Lower lobe of right lung (tissue), 2 donors: ENCODE data around the gene SLC24A1. TPM values are rescaled to one million over a fixed set of nuclear protein-coding genes. Genes with fewer than 3 reads are reported as not detected.

ENCODE experiments used
- ATAC-seq, 2 donors: fragments of 200-7000 bp; cut with Tn5 transposase; one replicate each; pipeline ENCODE4 v1.9.1; 2020 to 2022; ENCODE audit warnings: mild to moderate bottlenecking in 2 of 2, moderate library complexity in 2 of 2
- DNase-seq: peaks from one replicate; pipeline ENCODE4 v3.0.0-alpha.2; 2020
- H3K27ac ChIP-seq: fragments of 200-600 bp; one replicate; pipeline ENCODE4 v1.8.0; 2022
- H3K27me3 ChIP-seq: fragments of 200-600 bp; one replicate; pipeline ENCODE4 v1.8.0; 2022; ENCODE audit warnings: low read depth
- H3K36me3 ChIP-seq: fragments of 200-600 bp; one replicate; pipeline ENCODE4 v1.8.0; 2022; ENCODE audit warnings: mild to moderate bottlenecking
- H3K4me1 ChIP-seq: fragments of 200-600 bp; one replicate; pipeline ENCODE4 v1.8.0; 2022
- H3K4me3 ChIP-seq: fragments of 200-600 bp; one replicate; pipeline ENCODE4 v1.8.0; 2022; ENCODE audit warnings: mild to moderate bottlenecking
- H3K9me3 ChIP-seq: fragments of 200-600 bp; one replicate; pipeline ENCODE4 v1.8.0; 2022
- intact Hi-C: fragments of 100-400 bp; cut with DNase I; formaldehyde crosslinking; loops from one replicate; pipeline ENCODE4 v1.11.0; 2022
- total RNA-seq: library from RNA; stranded (reverse); fragmentation: NEBNext Ultra II Directional; extraction: Animal tissue kit (Norgen Biotek cat#: 25700); gene quantifications from one replicate; pipeline ENCODE4 v1.2.1, GENCODE V29; 2021
- TF ChIP-seq, protein P1 (sequence below): fragments of 200-600 bp; IDR thresholded peaks from one replicate; pipeline ENCODE4 v1.8.0; 2022; ENCODE audit warnings: antibody characterized with exemption, mild to moderate bottlenecking
- donor health status: DM: no; HTN: yes; CAD: no; lungs with severe emphysema.

SLC24A1 gene
- total RNA-seq, 1 donor from 2014 or later, result 11.4 TPM

DNA sequence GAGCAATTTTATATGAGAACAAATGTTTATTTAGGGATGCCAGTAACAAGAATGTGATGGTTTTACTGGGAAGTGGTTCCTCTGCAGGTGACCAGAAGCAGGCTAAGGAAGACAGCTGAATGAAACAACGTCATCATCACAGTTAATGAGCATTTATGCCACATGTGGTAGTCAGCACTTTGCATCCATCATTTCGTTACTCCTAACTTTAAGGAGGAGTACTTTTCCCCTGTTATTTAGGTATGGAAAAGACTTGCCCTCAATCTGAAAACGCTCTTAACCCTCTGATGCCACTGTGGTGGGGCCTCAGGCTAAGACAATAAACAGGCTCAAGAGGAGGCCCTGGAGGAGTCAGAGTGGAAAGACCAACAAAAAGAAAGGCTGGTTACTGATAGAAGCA lies 42.0 kb upstream of the SLC24A1 start:
- H3K4me3 ChIP-seq, result no peak overlapping the region
- H3K27ac ChIP-seq, result no peak overlapping the region
- DNase-seq (no peak), ATAC-seq (no peak)
- H3K27me3 ChIP-seq, result no peaks in the 10 kb centered on the region
- H3K4me1 ChIP-seq, result peaks cover 6% of the 10 kb centered on the region
- intact Hi-C loops, result no loop called here
- TF ChIP-seq, protein P1, sequence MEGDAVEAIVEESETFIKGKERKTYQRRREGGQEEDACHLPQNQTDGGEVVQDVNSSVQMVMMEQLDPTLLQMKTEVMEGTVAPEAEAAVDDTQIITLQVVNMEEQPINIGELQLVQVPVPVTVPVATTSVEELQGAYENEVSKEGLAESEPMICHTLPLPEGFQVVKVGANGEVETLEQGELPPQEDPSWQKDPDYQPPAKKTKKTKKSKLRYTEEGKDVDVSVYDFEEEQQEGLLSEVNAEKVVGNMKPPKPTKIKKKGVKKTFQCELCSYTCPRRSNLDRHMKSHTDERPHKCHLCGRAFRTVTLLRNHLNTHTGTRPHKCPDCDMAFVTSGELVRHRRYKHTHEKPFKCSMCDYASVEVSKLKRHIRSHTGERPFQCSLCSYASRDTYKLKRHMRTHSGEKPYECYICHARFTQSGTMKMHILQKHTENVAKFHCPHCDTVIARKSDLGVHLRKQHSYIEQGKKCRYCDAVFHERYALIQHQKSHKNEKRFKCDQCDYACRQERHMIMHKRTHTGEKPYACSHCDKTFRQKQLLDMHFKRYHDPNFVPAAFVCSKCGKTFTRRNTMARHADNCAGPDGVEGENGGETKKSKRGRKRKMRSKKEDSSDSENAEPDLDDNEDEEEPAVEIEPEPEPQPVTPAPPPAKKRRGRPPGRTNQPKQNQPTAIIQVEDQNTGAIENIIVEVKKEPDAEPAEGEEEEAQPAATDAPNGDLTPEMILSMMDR, result no peak
- peaks cover 90% of the 10 kb centered on the region for H3K36me3 ChIP-seq
- H3K9me3 ChIP-seq, result no peaks in the 10 kb centered on the region

DNA sequence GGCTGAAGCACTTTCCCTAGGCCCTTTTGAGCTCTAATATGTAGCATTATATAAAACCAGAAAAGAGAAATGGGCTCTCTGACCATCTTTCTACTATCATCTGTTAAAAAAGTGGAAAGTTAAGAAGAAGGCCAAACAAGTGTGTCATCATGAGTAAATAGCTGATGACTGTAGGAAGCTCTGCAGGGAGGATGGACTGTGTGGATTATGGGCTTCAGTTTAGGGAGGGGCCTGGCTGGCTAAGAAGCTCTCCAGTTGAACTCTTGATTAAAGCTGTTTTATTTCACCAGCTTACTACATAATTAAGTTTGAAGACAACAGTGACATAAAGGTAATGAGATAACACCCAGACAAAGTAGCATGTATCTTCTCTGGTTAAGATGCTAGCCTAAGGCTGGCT lies 41.5 kb upstream of the SLC24A1 start:
- intact Hi-C loops, result no loop called here
- DNase-seq (no peak), ATAC-seq (no peak)
- no peak overlapping the region for H3K4me3 ChIP-seq
- H3K27ac ChIP-seq, result no peak overlapping the region
- H3K9me3 ChIP-seq, result no peaks in the 10 kb centered on the region
- TF ChIP-seq, protein P1, result no peak
- peaks cover 6% of the 10 kb centered on the region for H3K4me1 ChIP-seq
- H3K27me3 ChIP-seq, result no peaks in the 10 kb centered on the region
- H3K36me3 ChIP-seq, result peaks cover 93% of the 10 kb centered on the region

DNA sequence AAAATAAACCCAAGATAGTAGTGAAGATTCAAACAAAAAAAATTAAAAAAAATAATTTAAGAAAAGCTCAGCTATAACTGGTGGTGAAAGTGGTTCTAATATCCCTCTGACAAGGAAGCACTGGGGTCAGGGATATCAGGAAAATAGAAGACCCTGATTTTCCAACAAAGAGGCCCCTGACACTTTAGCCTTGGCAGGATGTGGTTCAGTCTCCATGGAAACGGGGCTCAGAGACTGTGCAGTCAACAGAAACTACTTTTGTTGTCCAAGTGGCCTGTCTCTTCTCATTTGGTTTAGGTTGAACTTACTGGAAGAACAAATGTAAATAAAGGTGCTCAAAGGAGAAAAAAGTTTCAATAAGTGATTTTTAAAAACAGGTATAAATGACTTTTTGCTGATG lies 38.0 kb upstream of the SLC24A1 start:
- Histone ChIP-seq H3K27me3 (no peaks in the 10 kb centered on the region), H3K27ac (no peak overlapping the region), H3K9me3 (no peaks in the 10 kb centered on the region), H3K36me3 (peaks cover 99% of the 10 kb centered on the region), H3K4me3 (no peak overlapping the region), H3K4me1 (peaks cover 6% of the 10 kb centered on the region)
- TF ChIP-seq, protein P1, result no peak
- ATAC-seq (no peak), DNase-seq (no peak)
- intact Hi-C loops, result no loop called here

DNA sequence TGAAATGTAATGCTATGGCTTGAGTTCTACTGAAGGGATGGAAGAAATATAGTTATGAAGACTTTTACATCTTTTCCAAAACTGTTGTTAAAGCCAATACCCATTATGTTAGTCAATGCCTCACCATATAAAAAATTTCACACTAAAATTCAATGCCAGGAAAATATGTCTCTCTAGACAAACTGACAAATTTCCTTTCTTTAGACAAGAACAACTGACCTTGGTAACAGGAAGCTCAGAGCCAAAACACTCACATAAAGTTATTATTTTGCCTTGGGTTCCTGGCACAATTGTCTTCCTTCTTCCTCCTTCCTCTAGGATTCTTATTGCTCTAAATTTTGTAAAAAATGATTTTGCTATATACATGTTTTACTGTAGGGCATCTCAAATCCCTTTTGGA lies 37.5 kb upstream of the SLC24A1 start:
- Histone ChIP-seq H3K9me3 (no peaks in the 10 kb centered on the region), H3K4me1 (peaks cover 6% of the 10 kb centered on the region), H3K27me3 (no peaks in the 10 kb centered on the region), H3K27ac (no peak overlapping the region), H3K36me3 (peaks cover 99% of the 10 kb centered on the region), H3K4me3 (no peak overlapping the region)
- intact Hi-C loops, result no loop called here
- no peak for DNase-seq
- ATAC-seq, result no peak
- TF ChIP-seq, protein P1, result no peak

DNA sequence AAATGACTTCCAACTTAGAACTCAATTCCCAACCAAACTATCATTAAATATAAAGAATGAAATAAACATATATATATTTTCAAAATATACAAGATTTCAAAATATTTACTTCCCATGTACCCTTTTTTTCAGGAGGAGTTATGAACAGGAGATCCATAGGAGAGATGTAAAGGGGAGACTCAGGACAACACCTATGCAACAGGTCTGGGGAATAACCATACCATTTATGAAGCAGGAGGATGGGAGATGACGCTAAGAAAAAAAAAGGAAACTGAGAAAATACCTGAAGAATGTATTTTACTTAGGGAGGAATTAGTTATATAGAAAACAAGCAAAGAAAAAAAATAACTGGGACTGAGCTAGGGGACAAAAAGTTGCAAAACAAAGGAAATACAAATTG lies 34.6 kb upstream of the SLC24A1 start:
- peaks cover 6% of the 10 kb centered on the region for H3K4me1 ChIP-seq
- TF ChIP-seq, protein P1, result no peak
- intact Hi-C loops, result no loop called here
- no peak overlapping the region for H3K27ac ChIP-seq
- H3K4me3 ChIP-seq, result no peak overlapping the region
- ATAC-seq (no peak), DNase-seq (no peak)
- peaks cover 100% of the 10 kb centered on the region for H3K36me3 ChIP-seq
- no peaks in the 10 kb centered on the region for H3K27me3 ChIP-seq
- H3K9me3 ChIP-seq, result no peaks in the 10 kb centered on the region

DNA sequence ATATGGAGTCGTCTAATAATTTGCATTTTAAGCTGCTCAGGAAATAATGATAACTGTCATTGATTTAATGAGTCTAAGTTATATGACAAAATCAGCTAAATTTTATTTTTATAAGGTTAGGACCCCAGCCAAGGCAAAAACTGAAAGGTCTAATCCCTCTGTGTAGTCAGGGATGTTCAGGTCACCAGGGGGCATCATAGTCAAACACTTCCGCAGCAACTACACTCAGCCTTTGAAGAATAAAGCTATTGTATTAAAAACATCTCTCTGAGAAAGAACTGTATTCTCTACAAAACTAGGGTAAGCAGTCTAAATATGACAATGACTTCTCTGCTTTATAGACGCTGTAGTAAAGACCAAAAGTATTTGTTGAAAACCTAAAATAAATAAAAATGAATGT lies 25.8 kb upstream of the SLC24A1 start:
- intact Hi-C loops, result no loop called here
- TF ChIP-seq, protein P1, result no peak
- Histone ChIP-seq H3K4me3 (no peak overlapping the region), H3K27me3 (no peaks in the 10 kb centered on the region), H3K27ac (no peak overlapping the region), H3K4me1 (no peaks in the 10 kb centered on the region), H3K9me3 (no peaks in the 10 kb centered on the region), H3K36me3 (peaks cover 96% of the 10 kb centered on the region)
- ATAC-seq (no peak), DNase-seq (no peak)
